GM19043 (cell line): Measurements from ENCODE around the gene SLC4A3.

Experiments used
- ATAC-seq: cut with Tn5 transposase; IDR thresholded peaks from one replicate; pipeline ENCODE4 v1.9.1; 2021; ENCODE audit warnings: low read depth; ENCODE audit not compliant: unreplicated experiment

Gene SLC4A3

DNA sequence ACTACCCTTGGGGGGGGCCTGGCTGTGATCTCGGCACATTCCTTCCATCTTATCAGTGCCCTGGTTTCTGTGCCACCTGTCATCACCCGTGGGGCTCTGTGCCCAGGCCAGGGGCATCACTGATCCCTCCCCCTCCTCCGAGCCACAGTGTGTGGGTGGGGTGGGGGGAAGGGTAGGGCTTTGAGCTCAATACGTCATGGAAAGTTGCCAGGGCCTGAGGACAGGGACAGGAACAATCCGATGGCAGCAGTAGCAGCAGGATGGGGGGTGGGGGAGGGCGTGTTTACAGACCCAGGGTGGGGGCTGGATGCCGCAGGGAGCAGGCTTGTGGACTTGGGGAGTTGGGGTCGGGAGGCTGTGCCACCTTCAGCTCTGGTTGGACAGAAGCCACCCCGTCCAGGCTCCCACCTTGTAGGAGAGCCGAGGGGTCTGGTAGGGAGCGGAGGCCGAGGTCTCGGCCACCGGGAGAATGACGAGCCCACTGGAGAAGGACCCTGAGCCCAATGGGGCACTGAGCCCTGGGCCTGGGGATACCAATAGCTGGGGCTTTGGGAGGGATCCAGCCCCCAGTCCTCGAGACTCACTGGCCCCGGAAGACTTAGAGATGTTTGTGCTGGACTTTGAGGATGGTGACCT lies 3.5 kb downstream of the SLC4A3 start:
- ATAC-seq, result no peak

DNA sequence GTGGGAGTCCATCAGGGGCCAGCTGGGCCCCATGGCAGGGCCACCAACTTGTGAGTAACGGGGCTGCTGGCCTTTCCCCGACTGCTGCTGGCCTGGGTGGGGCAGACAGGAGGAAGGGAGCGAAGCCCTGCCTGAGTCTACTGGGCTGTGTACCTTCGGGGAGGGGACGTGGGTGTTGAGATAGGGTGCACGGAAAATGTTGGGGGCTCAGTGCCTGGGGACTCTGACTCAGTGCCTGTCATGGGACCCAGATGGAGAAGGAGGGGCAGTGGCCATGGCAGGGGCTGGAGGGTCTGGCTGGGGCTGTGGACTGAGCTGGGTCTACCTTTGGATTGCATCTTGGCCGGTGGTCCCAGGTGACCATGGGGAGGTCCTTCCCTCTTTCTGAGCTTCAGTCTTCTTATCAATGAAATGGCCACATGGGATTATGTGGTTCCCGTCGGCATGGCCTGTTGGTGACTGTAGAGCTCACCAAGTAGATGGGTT lies 4.0 kb downstream of the SLC4A3 start:
- ATAC-seq, result no peak

DNA sequence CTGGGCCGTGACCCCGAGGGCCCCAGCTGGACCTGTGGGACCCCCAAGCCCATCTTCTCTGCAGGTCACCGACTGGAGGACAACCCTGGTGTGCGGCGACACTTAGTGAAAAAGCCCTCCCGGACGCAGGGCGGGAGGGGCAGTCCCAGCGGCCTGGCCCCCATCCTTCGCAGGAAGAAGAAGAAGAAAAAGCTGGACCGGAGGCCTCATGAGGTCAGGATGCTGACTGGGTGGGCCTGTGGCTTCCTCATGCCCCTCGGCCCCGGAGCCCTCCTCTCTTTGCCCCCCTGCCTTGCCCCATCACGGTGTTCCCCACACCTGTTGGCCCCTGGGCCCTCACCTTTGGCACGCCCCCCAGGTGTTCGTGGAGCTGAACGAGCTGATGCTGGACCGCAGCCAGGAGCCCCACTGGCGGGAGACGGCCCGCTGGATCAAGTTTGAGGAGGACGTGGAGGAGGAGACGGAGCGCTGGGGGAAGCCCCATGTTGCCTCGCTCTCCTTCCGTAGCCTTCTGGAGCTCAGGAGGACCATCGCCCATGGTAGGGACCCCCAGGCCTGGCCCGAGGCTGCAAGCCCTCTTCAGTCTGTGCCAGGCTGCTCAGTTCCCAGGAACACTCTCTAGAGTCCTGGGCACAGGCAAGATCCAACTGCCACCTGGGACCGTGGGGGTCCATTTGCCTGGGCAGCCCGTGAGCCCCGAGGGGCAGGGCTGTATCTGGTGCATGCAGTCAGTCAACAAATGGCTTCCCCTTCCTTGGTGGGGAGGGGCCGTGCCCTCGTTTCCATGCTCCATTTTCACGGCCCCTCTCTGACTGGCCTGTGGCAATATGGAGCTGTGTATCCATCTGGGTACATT lies 4.7 kb downstream of the SLC4A3 start:
- ATAC-seq, result no peak

DNA sequence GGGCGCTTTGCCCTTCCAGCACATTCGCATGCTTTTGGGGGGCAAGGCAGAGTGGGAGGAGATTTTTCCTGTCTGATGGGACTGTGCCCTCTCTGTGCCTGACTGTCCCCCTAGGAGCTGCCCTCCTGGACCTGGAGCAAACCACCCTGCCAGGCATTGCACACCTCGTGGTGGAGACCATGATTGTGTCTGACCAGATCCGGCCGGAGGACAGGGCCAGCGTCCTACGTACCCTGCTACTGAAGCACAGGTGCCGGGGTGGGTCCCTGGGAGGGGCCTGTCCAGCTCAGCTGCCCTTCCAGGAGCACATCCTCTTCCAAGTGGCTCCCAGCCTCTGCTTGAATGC lies 5.3 kb downstream of the SLC4A3 start:
- no peak for ATAC-seq

DNA sequence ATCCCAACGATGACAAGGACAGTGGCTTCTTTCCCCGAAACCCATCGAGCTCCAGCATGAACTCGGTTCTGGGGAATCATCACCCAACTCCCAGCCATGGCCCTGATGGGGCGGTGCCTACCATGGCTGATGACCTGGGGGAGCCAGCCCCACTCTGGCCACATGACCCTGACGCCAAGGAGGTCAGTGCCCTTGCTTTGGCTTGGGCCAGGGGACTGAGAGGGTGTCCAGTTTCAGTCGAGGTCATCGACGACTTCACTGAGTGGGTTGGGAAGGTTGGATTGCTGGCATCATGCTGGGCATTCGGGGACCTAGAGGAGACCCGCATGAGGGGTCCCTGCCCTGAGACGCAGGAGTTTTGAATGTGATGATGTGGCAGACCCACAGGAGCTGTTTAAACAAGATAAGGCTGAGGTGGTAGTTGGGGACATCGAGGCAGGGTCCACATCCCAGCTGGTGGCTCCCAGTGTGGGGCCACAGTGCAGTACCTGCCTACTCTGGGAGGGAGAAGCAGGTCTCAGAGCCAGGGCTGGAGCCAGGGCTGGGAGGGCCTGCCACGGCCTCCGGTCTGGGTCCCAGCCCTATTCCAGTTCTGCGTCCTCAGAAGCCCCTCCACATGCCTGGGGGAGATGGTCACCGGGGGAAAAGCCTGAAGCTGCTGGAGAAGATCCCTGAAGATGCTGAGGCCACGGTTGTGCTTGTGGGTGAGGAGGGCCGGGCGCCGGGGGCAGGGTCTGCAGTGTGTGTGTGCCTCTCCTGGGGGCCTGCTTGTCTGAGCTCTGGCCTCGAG lies 6.0 kb downstream of the SLC4A3 start:
- no peak for ATAC-seq

DNA sequence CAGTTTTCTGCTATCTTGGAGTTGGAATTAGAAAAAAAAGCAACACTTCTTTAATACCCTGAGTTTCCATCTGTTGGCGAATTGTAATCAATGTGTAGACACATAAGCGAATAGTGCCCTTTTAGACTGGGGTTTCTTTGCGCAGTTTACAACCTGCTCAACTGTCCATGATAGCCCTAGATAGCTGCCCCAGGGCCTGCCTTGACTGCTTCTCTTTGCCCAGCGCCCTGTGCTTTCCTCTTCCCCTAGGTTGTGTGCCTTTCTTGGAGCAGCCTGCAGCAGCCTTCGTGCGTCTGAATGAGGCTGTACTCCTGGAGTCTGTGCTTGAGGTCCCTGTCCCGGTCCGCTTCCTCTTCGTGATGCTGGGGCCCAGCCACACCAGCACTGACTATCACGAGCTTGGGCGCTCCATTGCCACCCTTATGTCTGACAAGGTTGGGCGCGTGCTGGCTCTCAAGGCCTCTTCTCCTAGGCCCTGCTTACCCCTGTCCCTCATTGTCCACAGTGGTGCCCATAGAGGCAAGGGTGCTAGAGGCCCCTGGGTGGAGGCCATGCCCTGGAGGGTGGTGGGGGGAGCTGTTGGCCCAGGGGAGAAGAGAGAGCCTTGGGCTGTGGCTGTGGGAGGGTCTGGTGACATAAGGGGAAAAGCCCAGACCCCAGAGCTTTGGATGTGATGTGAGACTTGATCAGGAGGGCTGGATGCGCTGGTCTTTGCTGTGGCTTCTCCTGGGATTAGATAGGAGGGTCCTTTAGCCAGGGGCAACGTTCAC lies 6.9 kb downstream of the SLC4A3 start:
- ATAC-seq, result no peak

DNA sequence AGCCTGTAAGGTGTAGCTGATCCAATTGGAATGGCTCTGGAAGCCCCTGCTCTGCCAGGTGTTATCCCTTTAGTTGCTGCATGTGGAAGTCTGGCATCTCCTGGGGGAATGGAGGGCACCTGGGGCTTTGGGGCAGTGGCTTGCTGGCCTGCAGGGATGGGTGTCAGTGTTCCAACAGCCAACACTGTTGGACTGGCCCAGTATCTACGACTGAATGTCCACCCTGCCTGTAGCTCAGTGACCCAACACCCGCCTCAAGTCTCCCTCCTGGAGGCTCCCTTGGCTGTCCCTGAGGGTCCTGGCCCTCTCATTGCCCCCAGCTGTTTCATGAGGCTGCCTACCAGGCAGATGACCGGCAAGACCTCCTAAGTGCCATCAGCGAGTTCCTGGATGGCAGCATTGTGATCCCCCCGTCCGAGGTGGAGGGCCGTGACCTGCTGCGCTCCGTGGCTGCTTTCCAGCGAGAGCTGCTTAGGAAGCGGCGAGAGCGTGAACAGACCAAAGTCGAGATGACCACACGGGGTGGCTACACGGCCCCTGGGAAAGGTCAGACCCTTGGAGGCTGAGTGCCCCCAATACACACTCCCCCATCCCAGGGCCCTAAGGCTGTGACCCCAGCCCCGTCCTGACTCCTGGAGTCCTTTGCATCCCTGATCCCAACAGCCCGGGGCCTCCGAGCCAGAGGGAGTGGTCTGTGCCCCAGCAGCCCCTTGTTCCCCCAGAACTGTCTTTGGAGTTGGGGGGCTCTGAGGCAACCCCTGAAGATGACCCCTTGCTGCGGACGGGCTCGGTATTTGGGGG lies 7.7 kb downstream of the SLC4A3 start:
- no peak for ATAC-seq

DNA sequence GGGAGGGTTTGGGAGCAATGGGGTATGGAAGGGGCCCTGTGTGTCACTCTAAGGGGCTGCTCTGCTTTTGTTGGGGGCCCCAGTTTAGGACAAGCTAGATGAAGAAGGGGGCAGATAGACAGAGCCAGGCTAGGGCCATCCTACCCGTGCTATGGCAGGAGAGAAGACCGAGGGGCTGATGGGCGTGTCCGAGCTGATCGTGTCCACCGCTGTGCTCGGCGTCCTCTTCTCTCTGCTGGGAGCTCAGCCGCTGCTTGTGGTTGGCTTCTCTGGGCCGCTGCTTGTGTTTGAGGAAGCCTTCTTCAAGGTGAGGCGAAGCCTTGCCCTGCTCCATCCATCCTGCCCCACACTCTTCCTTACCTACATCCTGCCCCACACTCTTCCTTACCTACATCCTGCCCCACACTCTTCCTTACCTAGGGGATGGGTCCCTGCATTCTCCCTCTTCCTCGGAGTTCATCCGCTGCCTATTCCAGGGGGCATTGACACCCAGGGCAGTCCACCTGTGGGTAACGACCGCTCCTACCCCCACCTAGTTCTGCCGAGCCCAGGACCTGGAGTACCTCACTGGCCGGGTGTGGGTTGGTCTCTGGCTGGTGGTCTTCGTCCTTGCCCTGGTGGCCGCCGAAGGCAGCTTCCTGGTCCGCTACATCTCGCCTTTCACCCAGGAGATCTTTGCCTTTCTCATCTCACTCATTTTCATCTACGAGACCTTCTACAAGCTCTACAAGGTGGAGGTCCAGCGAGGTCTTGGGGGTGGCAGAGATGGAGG lies 8.9 kb downstream of the SLC4A3 start:
- ATAC-seq, result no peak

DNA sequence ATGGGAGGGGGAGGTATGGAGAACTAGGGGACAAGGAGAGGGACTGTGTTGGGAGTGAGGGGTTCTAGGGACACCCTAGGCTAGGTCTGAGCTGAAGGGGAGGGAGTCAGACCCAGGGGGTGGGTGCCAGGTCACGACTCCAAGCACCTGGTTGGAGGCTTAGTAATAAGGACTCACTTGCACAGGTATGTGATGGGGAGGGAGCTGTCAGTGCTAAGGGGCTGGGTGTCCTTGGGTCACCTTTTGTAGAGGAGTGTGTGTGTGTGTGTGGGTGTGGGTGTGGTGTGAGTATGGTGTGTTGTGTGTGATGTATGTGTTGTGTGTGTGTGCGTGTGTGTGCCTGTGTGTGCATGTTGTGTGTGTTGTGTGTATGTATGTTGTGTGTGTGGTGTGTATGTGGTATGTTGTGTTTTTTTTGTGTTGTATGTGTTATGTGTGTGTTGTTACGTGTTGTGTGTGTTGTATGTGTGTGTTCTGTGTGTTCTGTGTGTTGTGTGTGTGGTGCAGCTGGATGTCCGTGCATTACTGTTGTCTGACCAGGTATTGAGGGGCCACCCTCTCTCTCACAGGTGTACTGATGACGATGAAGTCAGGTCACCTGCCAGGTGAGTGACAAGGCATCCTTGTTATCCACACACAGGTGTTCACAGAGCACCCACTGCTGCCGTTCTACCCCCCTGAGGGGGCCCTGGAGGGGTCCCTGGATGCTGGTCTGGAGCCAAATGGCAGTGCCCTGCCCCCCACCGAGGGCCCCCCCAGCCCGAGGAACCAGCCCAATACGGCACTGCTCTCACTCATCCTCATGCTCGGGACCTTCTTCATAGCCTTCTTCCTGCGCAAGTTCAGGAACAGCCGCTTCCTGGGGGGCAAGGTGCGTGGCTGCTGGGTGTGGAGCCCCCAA lies 9.8 kb downstream of the SLC4A3 start:
- no peak for ATAC-seq

DNA sequence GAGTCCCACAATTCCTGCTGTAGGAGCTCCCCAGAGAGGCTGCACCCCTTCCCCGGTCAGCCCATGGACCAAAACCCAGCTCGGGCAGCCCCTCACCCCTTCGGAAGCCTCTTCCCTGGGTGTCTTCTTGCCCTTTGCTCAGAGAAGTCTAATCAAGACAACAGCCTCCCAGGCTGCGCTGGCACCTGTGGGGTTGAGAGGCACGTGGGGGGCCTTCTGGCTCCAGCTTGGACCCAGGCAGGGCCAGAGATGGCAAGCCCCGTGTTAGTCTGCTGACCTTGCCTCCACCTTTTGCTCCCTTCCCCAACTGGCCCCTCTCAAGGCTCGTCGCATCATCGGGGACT lies 10.4 kb downstream of the SLC4A3 start:
- ATAC-seq, result no peak

DNA sequence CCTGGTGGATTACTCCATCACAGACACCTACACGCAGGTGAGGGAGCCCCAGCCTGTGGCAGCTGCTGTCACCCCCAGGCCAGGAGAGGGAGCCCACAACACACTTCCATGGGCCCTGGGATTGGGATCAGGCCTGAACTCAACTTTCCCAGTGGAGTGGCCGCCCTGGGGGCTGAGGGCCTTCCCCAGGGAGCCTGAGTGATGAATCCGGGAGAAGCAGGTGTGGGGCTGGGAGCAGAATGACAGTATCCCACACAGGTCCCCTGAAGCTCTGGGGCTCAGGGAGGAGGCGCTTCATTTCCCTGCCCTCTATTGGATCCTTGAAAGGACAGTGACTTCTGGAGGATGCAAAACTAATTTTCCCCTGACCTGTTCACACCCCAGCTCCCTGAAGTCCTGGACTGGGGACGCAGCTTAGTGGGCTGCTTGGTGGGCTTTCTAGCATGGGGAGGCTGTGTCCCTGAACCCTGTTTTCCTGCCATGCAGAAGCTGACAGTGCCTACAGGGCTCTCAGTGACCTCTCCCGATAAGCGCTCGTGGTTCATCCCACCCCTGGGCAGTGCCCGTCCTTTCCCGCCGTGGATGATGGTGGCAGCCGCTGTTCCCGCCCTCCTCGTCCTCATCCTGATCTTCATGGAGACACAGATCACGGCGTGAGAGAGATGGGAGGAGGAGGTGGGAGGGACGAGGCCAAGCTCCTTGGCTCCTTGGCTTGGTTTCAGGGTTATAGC lies 11.0 kb downstream of the SLC4A3 start:
- no peak for ATAC-seq

DNA sequence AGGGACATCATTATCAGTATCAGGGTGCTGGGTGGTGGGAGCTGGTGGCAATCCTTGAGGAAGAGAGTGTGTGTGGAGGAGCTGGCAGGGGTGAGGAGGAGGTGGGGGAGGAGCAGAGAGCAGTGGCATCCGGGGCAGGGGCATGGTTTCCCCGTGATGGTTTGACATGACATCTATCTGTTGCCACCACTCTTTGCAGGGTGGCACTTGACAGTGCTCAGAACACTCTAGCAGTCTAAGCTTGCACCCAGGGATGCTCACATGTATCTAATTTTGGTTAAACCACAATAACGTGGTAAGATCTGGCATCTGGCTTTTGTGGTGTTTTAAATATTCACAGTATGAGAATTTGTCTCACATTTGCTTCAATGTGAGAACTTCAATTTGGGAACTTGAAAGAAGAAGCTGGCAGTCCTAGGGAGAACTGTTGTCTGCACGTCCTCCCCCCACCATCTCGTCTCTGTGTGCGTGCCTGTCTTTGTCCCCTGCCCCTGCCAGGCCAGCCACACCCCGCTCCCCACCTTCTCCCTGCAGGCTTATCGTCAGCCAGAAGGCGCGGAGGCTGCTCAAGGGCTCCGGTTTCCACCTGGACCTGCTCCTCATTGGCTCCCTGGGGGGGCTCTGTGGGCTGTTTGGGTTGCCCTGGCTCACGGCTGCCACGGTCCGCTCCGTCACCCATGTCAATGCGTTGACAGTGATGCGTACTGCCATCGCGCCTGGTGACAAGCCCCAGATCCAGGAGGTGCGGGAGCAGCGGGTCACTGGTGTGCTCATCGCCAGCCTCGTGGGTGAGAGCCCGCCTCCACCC lies 11.7 kb downstream of the SLC4A3 start:
- ATAC-seq, result no peak

DNA sequence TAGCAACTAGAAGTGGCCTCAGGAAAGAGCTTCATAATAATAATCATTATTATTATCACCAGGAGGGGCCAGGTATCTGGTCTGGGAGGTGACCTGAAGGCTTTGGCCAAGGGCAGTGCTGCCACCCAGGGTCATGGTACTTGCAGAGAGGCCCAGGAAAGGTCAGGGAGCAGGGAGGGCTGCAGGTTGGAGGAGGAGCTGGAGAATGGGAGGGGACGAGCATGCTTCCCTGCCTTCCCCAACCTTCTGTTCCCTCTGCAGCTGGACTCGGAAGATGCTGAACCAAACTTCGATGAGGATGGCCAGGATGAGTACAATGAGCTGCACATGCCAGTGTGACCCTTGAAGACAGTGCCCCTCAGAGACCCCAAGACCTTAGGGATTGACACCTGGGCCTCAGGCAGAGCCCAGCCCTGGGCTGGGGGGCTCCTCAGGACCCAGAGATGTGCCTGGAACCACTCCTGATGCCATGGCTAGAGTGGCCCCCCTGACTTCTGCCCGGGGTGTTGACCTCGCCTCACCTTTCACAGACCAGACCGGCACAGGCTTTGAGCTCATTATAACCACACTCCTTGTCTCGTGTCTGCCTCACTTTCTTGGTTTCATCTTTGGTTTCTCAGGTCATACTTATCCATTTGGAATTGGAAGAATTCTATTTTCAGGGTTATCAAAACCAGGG lies 14.1 kb downstream of the SLC4A3 start:
- ATAC-seq, result no peak

DNA sequence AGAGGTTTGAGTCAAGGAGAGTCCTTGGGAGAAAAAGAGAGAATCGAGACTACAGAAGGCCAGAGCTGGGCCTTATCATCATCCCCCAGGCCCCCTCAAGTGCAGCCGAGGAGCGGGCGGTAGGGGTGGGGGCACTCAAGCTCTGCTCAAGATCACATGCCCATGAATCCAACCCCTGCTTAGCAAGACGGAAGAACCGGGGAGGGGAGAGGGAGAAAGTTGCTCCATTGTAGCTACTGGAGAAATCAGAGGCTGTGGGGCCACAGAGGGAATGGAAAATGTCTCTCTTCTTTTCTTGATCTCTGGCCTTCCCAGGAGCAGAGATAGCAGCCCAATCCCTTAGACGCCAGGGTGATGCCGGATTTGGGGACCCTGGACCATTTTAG lies 14.6 kb downstream of the SLC4A3 start:
- no peak for ATAC-seq

DNA sequence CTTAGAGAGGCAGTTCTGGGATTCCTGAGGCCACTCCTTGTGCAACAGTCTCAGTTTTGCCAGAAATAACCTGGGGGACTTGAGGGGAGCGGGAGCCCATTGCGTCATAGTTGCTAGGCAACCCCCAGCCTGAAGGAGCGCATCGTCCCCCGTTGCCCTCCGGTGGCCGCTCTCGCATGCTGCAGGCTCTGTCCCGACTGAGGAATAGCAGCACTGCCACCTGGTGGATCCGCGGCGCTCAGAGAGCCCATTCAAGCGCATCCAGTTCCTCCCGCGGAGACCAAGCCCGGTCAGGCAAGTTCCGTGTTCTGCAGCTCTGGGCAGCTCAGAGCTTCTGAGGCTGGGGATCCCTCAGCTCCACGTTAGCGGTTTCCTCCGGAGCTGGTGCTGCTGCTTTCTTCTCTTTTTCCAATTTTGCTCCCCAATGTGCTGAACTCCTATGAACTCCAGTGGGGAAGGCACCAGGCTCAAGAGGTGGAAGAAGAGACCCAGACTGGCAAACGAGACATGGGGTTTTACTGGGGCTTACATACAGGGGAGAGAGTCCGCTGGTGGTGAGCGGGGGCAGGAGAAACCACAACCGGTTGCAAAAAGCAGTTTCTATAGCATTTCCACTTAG lies 15.1 kb downstream of the SLC4A3 start:
- ATAC-seq, result peak; percentile 98

DNA sequence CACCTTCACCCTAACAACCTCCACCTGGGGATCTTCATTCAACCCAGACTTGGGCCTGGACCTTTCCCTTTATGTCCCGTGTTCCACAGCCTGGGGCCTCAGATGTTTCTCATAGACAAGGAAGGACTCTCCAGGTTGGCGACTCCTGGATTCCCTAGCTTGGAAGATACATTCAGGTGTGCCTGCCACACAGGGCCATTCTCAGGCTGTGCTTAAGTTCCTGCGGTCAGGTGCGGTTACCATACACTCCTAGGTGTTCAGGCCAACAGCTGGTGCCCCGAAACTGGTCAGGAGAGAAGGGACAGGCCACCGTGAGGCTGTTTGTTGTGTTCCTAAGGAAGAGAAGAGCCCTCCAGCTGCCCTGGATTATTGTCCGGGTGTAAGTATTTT lies 15.6 kb downstream of the SLC4A3 start:
- ATAC-seq, result no peak
